Measurements from ENCODE around the gene ERCC8. TPM values are rescaled to one million over a fixed set of nuclear protein-coding genes. Genes with fewer than 3 reads are reported as not detected.
A peak's percentile ranks its signal among the peaks of the same experiment; 100 is the strongest.

ERCC8 gene
- total RNA-seq, 4 donors from 2014 or later = 5.2 to 17.9 (median 16.1) TPM

- DNase-seq (ENCODE audit: extremely low spot score) = no peak
- WGBS = 97% methylated on average over 3 of the region's 3 CpGs
- TF ChIP-seq POLR2AphosphoS5 (IDR thresholded peaks at IDR 0.05) = no peak
These were observed 27.4 kb upstream of the ERCC8 start for GRCh38 chr5:60972231-60972630.

GRCh38 chr5:60961685-60962084 lies 16.8 kb upstream of the ERCC8 start:
- intact Hi-C loops (cut with DNase I) = loop anchor here (10.0 kb wide), 1 partner anchor 693 kb away; no protein-coding TSS in a partner anchor
- DNase-seq (ENCODE audit: extremely low spot score) = no peak
- no peak overlapping the region for H3K4me3 ChIP-seq
- no peak overlapping the region for H3K27ac ChIP-seq (replicated peaks in 1 of 4)
- peaks cover 0 to 5% (median 0%) of the 10 kb centered on the region in 4 donors for H3K4me1 ChIP-seq
- no peaks in the 10 kb centered on the region for H3K36me3 ChIP-seq
- H3K9me3 ChIP-seq = peaks cover 0 to 6% (median 2%) of the 10 kb centered on the region in 4 donors
- WGBS = 87% methylated on average over 2 of the region's 2 CpGs
- H3K27me3 ChIP-seq = no peaks in the 10 kb centered on the region
- no peak for TF ChIP-seq POLR2A (IDR thresholded peaks at IDR 0.05; ENCODE audit: low read depth)
- no peak for TF ChIP-seq EP300 (IDR thresholded peaks at IDR 0.05)
- TF ChIP-seq CTCF (IDR thresholded peaks at IDR 0.05) = no peak
- no peak for TF ChIP-seq POLR2AphosphoS5 (IDR thresholded peaks at IDR 0.05)

More at GRCh38 chr5:60972231-60972630, 27.4 kb upstream of the ERCC8 start:
- H3K4me1 ChIP-seq = peaks cover 0 to 4% (median 0%) of the 10 kb centered on the region in 4 donors
- intact Hi-C loops (cut with DNase I) = no loop called here
- peaks cover 0 to 6% (median 5%) of the 10 kb centered on the region in 4 donors for H3K9me3 ChIP-seq
- no peak overlapping the region for H3K27ac ChIP-seq (replicated peaks in 1 of 4)
- H3K27me3 ChIP-seq = no peaks in the 10 kb centered on the region
- no peaks in the 10 kb centered on the region for H3K36me3 ChIP-seq
- H3K4me3 ChIP-seq = no peak overlapping the region

GRCh38 chr5:60960591-60960990 lies 15.7 kb upstream of the ERCC8 start:
- Histone ChIP-seq H3K4me1 (peaks cover 0 to 5% (median 0%) of the 10 kb centered on the region in 4 donors), H3K27me3 (no peaks in the 10 kb centered on the region), H3K4me3 (no peak overlapping the region), H3K27ac (replicated peaks in 1 of 4) (no peak overlapping the region), H3K36me3 (no peaks in the 10 kb centered on the region), H3K9me3 (peaks cover 0 to under 1% (median 0%) of the 10 kb centered on the region in 4 donors)
- TF ChIP-seq POLR2A (IDR thresholded peaks at IDR 0.05; ENCODE audit: low read depth) (no peak), CTCF (IDR thresholded peaks at IDR 0.05) (peak in 2 of 3 experiments; percentile 13 to 42), EP300 (IDR thresholded peaks at IDR 0.05) (no peak)
- 44% methylated on average over 2 of the region's 2 CpGs for WGBS
- intact Hi-C loops (cut with DNase I) = loop anchor here (10.0 kb wide), 1 partner anchor 694 kb away; no protein-coding TSS in a partner anchor
- DNase-seq (ENCODE audit: extremely low spot score) = no peak

- Histone ChIP-seq H3K4me3 (no peak overlapping the region), H3K4me1 (peaks cover 0 to 5% (median 0%) of the 10 kb centered on the region in 4 donors), H3K36me3 (no peaks in the 10 kb centered on the region), H3K27ac (replicated peaks in 1 of 4) (no peak overlapping the region), H3K27me3 (no peaks in the 10 kb centered on the region), H3K9me3 (peaks cover 0 to 6% (median 0%) of the 10 kb centered on the region in 4 donors)
- DNase-seq (ENCODE audit: extremely low spot score) = no peak
- TF ChIP-seq CTCF (IDR thresholded peaks at IDR 0.05) = peak in 2 of 3 experiments; percentile 24 to 37
- no peak for TF ChIP-seq POLR2AphosphoS5 (IDR thresholded peaks at IDR 0.05)
- intact Hi-C loops (cut with DNase I) = loop anchor here (5.0 kb wide), 1 partner anchor 203 kb away; the partner anchor contains the start of gene SMIM15
These were observed 14.3 kb upstream of the ERCC8 start for GRCh38 chr5:60959156-60959555.

- no peaks in the 10 kb centered on the region for H3K27me3 ChIP-seq
- DNase-seq (ENCODE audit: extremely low spot score) = no peak
- H3K4me3 ChIP-seq = no peak overlapping the region
- WGBS = 93% methylated on average over 2 of the region's 2 CpGs
- intact Hi-C loops (cut with DNase I) = loop anchor here (5.0 kb wide), 1 partner anchor 204 kb away; the partner anchor contains the start of gene SMIM15
- H3K4me1 ChIP-seq = peaks cover 0 to 5% (median 0%) of the 10 kb centered on the region in 4 donors
- no peak overlapping the region for H3K27ac ChIP-seq (replicated peaks in 1 of 4)
- peaks cover 0 to 6% (median 0%) of the 10 kb centered on the region in 4 donors for H3K9me3 ChIP-seq
- TF ChIP-seq EP300 (IDR thresholded peaks at IDR 0.05) (no peak), POLR2AphosphoS5 (IDR thresholded peaks at IDR 0.05) (no peak), CTCF (IDR thresholded peaks at IDR 0.05) (no peak), POLR2A (IDR thresholded peaks at IDR 0.05; ENCODE audit: low read depth) (no peak)
- no peaks in the 10 kb centered on the region for H3K36me3 ChIP-seq
These were observed 13.8 kb upstream of the ERCC8 start for GRCh38 chr5:60958712-60959111.

All from esophagus muscularis mucosa (tissue), 4 donors.